ENCODE measurements around the gene LSG1. TPM values are rescaled to one million over a fixed set of nuclear protein-coding genes. Genes with fewer than 3 reads are reported as not detected.

The LSG1 gene
- total and polyA plus RNA-seq, 2 donors, result 21.7 to 29.5 TPM

DNA sequence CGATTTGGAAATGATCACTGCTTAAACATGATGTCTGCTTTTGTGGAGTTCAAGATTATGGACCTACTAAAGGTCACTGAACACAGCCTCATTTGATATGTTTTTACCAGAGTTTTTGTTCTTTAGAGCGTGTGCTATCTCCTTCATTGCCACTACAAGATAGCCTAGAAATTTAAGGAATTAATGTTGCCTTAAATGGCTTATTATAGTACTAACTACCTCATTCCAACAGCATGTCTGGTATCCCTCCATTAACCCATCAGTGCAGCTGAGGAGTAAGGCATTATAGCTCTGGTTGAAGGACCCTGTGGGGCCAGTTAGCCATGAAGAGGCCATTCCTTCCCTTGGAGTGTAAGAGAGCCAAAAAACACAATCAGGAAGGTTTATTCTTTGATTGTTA, 11.4 kb upstream of the LSG1 start:
- no peak overlapping the region for H3K27ac ChIP-seq (ENCODE audit: low read depth in 1 of 2, low read length in 1 of 2)
- DNase-seq (ENCODE audit: low read depth in 6 of 9, low spot score in 9 of 9), result no peak
- peaks cover 39 to 50% of the 10 kb centered on the region in 2 donors for H3K27me3 ChIP-seq (ENCODE audit: control insufficient read depth in 2 of 2, insufficient read depth in 1 of 2, low read length in 1 of 2)
- peaks cover 10 to 38% of the 10 kb centered on the region in 2 donors for H3K4me1 ChIP-seq (ENCODE audit: control insufficient read depth in 2 of 2, insufficient read depth in 2 of 2, low read length in 2 of 2)
- no peak overlapping the region for H3K4me3 ChIP-seq (ENCODE audit: low read length in 2 of 2)
- H3K9me3 ChIP-seq (ENCODE audit: control insufficient read depth in 2 of 2, insufficient read depth in 1 of 2, low read length in 1 of 2), result peaks cover 0 to 8% of the 10 kb centered on the region in 2 donors
- H3K36me3 ChIP-seq (ENCODE audit: control insufficient read depth in 2 of 2, insufficient read depth in 2 of 2, low read length in 1 of 2), result no peaks in the 10 kb centered on the region
- 98% methylated on average over 2 of the region's 2 CpGs for WGBS

DNA sequence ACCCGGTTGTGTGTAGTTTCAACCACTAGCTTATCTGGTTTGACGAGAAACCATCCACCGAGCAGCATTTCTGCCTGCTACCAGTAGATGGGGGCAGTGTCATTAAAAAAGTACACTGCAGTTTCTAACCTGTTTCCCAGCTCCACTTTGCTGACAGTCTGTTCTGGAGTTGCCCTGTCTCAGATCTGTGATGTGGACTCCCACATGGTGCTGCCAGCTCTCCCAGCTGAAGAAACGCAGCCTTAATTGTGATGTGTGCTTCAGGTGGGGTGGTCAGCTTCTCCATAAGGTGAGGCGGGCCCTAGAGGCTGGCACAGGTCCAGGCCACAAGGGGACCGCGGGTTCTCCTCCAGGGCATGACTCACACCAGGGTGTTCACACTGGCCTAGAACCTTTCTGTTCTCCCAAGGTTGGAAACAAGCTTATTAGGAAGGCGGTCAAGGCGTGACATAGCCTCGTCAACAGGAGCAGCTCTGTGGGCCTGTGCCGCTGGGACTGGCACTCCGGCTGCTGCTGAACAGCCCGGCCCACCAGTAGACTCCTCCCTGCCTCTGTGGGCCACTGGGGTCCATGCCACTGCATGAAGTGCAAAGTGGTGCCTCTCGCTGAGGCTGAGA, 10.8 kb upstream of the LSG1 start:
- Histone ChIP-seq H3K36me3 (ENCODE audit: control insufficient read depth in 2 of 2, insufficient read depth in 2 of 2, low read length in 1 of 2) (no peaks in the 10 kb centered on the region), H3K4me1 (ENCODE audit: control insufficient read depth in 2 of 2, insufficient read depth in 2 of 2, low read length in 2 of 2) (peaks cover 10 to 32% of the 10 kb centered on the region in 2 donors), H3K4me3 (ENCODE audit: low read length in 2 of 2) (no peak overlapping the region), H3K27me3 (ENCODE audit: control insufficient read depth in 2 of 2, insufficient read depth in 1 of 2, low read length in 1 of 2) (peaks cover 35 to 44% of the 10 kb centered on the region in 2 donors), H3K9me3 (ENCODE audit: control insufficient read depth in 2 of 2, insufficient read depth in 1 of 2, low read length in 1 of 2) (peaks cover 0 to 8% of the 10 kb centered on the region in 2 donors), H3K27ac (ENCODE audit: low read depth in 1 of 2, low read length in 1 of 2) (no peak overlapping the region)
- WGBS, result 58% methylated on average over 14 of the region's 14 CpGs
- peak in 7 of 9 donors; percentile 53 to 81 (median 67) for DNase-seq (ENCODE audit: low read depth in 6 of 9, low spot score in 9 of 9)

GRCh38 chr3:194682189-194682693, 10.2 kb upstream of the LSG1 start:
- DNase-seq (ENCODE audit: low read depth in 6 of 9, low spot score in 9 of 9), result no peak
- H3K27ac ChIP-seq (ENCODE audit: low read depth in 1 of 2, low read length in 1 of 2), result no peak overlapping the region
- H3K27me3 ChIP-seq (ENCODE audit: control insufficient read depth in 2 of 2, insufficient read depth in 1 of 2, low read length in 1 of 2), result peaks cover 30 to 39% of the 10 kb centered on the region in 2 donors
- no peaks in the 10 kb centered on the region for H3K36me3 ChIP-seq (ENCODE audit: control insufficient read depth in 2 of 2, insufficient read depth in 2 of 2, low read length in 1 of 2)
- H3K4me1 ChIP-seq (ENCODE audit: control insufficient read depth in 2 of 2, insufficient read depth in 2 of 2, low read length in 2 of 2), result peaks cover 6 to 26% of the 10 kb centered on the region in 2 donors
- no peak overlapping the region for H3K4me3 ChIP-seq (ENCODE audit: low read length in 2 of 2)
- peaks cover 0 to 5% of the 10 kb centered on the region in 2 donors for H3K9me3 ChIP-seq (ENCODE audit: control insufficient read depth in 2 of 2, insufficient read depth in 1 of 2, low read length in 1 of 2)
- 46% methylated on average over 4 of the region's 4 CpGs for WGBS

- H3K27me3 ChIP-seq (ENCODE audit: control insufficient read depth in 2 of 2, insufficient read depth in 1 of 2, low read length in 1 of 2), result peaks cover 18 to 27% of the 10 kb centered on the region in 2 donors
- H3K36me3 ChIP-seq (ENCODE audit: control insufficient read depth in 2 of 2, insufficient read depth in 2 of 2, low read length in 1 of 2), result no peaks in the 10 kb centered on the region
- 95% methylated on average over 11 of the region's 11 CpGs for WGBS
- H3K9me3 ChIP-seq (ENCODE audit: control insufficient read depth in 2 of 2, insufficient read depth in 1 of 2, low read length in 1 of 2), result no peaks in the 10 kb centered on the region
- peaks cover 0 to 16% of the 10 kb centered on the region in 2 donors for H3K4me1 ChIP-seq (ENCODE audit: control insufficient read depth in 2 of 2, insufficient read depth in 2 of 2, low read length in 2 of 2)
- H3K4me3 ChIP-seq (ENCODE audit: low read length in 2 of 2), result no peak overlapping the region
- no peak for DNase-seq (ENCODE audit: low read depth in 6 of 9, low spot score in 9 of 9)
- no peak overlapping the region for H3K27ac ChIP-seq (ENCODE audit: low read depth in 1 of 2, low read length in 1 of 2)
These were observed 9.1 kb upstream of the LSG1 start for GRCh38 chr3:194680888-194681615.

DNA sequence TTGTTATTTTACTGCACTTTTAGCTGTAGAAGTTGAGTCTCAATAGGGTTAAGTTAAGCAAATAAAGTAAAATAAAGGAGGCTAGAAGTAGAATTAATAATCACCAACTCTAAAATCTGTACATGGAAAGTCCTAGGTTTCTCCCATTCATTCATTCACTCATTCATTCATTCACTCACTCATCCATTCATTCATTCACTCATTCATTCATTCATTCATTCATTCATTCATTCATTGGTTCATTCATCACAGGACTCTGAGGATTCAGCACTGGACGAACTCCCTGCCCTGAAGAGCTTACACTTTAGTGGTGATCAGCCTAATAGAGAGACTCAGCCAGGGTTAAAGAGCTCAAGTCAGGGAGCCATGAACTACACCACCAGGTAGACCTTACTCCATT, 4.5 kb upstream of the LSG1 start:
- DNase-seq (ENCODE audit: low read depth in 6 of 9, low spot score in 9 of 9), result no peak

DNA sequence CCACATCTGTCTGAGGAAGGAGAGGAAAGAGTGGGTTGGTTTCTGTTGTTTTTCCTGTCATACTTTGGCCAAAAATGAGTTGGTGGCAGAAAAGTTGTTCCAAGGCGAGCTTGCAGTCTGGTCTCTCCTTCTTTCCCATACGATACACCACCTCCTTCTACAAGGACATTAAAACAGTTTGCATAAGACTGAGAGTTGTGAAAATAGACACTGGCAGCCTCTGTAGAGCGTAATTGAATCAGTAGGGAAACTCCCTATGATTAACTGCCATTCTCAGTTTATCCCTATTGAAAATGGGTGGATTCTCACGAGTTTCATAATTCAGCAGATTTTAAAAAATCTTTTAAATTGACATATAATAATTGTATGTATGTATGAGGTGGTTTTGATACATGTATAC, 3.7 kb upstream of the LSG1 start:
- 91% methylated on average over 4 of the region's 4 CpGs for WGBS
- no peak for DNase-seq (ENCODE audit: low read depth in 6 of 9, low spot score in 9 of 9)
- Histone ChIP-seq H3K4me3 (ENCODE audit: low read length in 2 of 2) (no peak overlapping the region), H3K4me1 (ENCODE audit: control insufficient read depth in 2 of 2, insufficient read depth in 2 of 2, low read length in 2 of 2) (peaks cover 3 to 8% of the 10 kb centered on the region in 2 donors), H3K9me3 (ENCODE audit: control insufficient read depth in 2 of 2, insufficient read depth in 1 of 2, low read length in 1 of 2) (no peaks in the 10 kb centered on the region), H3K27ac (ENCODE audit: low read depth in 1 of 2, low read length in 1 of 2) (no peak overlapping the region), H3K27me3 (ENCODE audit: control insufficient read depth in 2 of 2, insufficient read depth in 1 of 2, low read length in 1 of 2) (peaks cover 4 to 14% of the 10 kb centered on the region in 2 donors), H3K36me3 (ENCODE audit: control insufficient read depth in 2 of 2, insufficient read depth in 2 of 2, low read length in 1 of 2) (no peaks in the 10 kb centered on the region)

More for the DNA sequence above, 4.5 kb upstream of the LSG1 start:
- 94% methylated on average over 1 of the region's 1 CpG for WGBS
- no peak overlapping the region for H3K27ac ChIP-seq (ENCODE audit: low read depth in 1 of 2, low read length in 1 of 2)
- H3K4me1 ChIP-seq (ENCODE audit: control insufficient read depth in 2 of 2, insufficient read depth in 2 of 2, low read length in 2 of 2), result peaks cover 0 to 3% of the 10 kb centered on the region in 2 donors
- H3K9me3 ChIP-seq (ENCODE audit: control insufficient read depth in 2 of 2, insufficient read depth in 1 of 2, low read length in 1 of 2), result no peaks in the 10 kb centered on the region
- H3K36me3 ChIP-seq (ENCODE audit: control insufficient read depth in 2 of 2, insufficient read depth in 2 of 2, low read length in 1 of 2), result no peaks in the 10 kb centered on the region
- H3K4me3 ChIP-seq (ENCODE audit: low read length in 2 of 2), result no peak overlapping the region
- peaks cover 4 to 14% of the 10 kb centered on the region in 2 donors for H3K27me3 ChIP-seq (ENCODE audit: control insufficient read depth in 2 of 2, insufficient read depth in 1 of 2, low read length in 1 of 2)

DNA sequence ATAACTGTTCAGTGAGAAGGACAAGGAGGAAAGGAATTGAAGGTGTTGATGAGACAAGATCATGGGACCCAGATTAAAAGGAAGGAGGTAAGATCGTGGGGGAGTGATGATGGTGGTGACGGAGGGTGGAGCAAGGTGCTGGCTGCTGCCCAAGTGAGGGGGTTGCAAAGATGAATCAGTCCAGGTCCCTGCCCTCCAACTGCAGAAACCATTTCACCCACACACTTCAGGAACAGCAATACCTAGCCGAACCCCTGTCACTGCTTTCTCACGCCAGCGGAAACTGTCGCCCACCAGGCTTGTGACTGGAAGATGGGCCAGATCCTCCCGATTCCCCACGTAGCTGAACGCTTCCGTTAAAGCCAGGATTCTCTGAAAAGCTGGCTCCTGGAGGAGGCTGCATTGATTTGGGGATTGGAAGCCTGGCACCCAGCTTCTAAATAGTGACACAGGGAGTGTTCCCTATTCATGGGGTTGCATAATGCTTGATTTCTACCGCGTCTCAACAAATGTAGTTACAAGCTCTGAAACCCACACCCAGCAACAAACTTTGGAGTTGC, 3.2 kb upstream of the LSG1 start:
- no peaks in the 10 kb centered on the region for H3K36me3 ChIP-seq (ENCODE audit: control insufficient read depth in 2 of 2, insufficient read depth in 2 of 2, low read length in 1 of 2)
- peaks cover 3 to 9% of the 10 kb centered on the region in 2 donors for H3K4me1 ChIP-seq (ENCODE audit: control insufficient read depth in 2 of 2, insufficient read depth in 2 of 2, low read length in 2 of 2)
- no peak overlapping the region for H3K27ac ChIP-seq (ENCODE audit: low read depth in 1 of 2, low read length in 1 of 2)
- peaks cover 4 to 14% of the 10 kb centered on the region in 2 donors for H3K27me3 ChIP-seq (ENCODE audit: control insufficient read depth in 2 of 2, insufficient read depth in 1 of 2, low read length in 1 of 2)
- WGBS, result 85% methylated on average over 12 of the region's 12 CpGs
- no peak for DNase-seq (ENCODE audit: low read depth in 6 of 9, low spot score in 9 of 9)
- H3K9me3 ChIP-seq (ENCODE audit: control insufficient read depth in 2 of 2, insufficient read depth in 1 of 2, low read length in 1 of 2), result no peaks in the 10 kb centered on the region
- H3K4me3 ChIP-seq (ENCODE audit: low read length in 2 of 2), result no peak overlapping the region

DNA sequence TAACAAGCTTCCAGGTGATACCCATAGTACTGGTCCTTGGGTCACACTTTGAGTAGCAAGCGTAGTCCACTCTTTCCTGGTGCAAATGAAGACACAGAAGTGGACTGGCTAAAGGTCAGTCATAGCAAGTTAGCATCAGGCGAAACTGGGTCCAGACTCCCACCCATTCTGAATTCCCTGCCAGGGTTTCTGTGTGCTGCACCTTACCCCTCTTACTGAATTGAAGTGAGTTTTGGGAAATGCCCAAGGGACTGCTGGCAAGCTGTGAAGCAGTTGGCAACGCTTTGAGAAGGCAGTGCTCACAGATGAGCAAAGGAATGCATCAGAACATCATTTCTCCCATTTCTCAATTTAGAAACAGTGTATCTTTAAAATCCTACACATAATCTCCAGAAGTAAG, 1.8 kb upstream of the LSG1 start:
- 93% methylated on average over 3 of the region's 3 CpGs for WGBS
- H3K4me3 ChIP-seq (ENCODE audit: low read length in 2 of 2), result no peak overlapping the region
- DNase-seq (ENCODE audit: low read depth in 6 of 9, low spot score in 9 of 9), result no peak

DNA sequence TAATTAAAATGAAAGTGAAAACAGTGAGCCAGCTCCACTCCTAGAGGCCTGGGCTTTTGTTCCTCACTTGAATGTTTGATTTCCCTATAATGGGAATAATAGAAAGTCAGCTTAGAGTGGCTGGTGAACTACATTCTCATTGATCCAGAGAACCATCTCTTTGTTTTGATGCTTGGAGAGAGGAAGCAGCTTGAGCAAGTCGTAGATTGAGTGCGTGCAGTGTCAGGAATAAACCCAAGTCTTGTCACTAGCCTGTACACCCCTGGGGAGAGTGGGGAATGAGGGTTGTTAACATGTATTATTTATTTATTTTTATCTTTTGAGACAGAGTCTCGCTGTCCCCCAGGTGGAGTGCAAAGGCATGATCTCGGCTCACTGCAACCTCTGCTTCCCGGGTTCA, 885 bp upstream of the LSG1 start:
- WGBS, result 63% methylated on average over 5 of the region's 5 CpGs
- peaks cover 3 to 9% of the 10 kb centered on the region in 2 donors for H3K4me1 ChIP-seq (ENCODE audit: control insufficient read depth in 2 of 2, insufficient read depth in 2 of 2, low read length in 2 of 2)
- H3K27ac ChIP-seq (ENCODE audit: low read depth in 1 of 2, low read length in 1 of 2), result peak overlapping the region in 1 of 2 donors; percentile 77
- H3K4me3 ChIP-seq (ENCODE audit: low read length in 2 of 2), result peak overlapping the region; percentile 59 to 92
- H3K9me3 ChIP-seq (ENCODE audit: control insufficient read depth in 2 of 2, insufficient read depth in 1 of 2, low read length in 1 of 2), result no peaks in the 10 kb centered on the region
- peaks cover 0 to 6% of the 10 kb centered on the region in 2 donors for H3K36me3 ChIP-seq (ENCODE audit: control insufficient read depth in 2 of 2, insufficient read depth in 2 of 2, low read length in 1 of 2)
- peaks cover 4 to 14% of the 10 kb centered on the region in 2 donors for H3K27me3 ChIP-seq (ENCODE audit: control insufficient read depth in 2 of 2, insufficient read depth in 1 of 2, low read length in 1 of 2)
- no peak for DNase-seq (ENCODE audit: low read depth in 6 of 9, low spot score in 9 of 9)

More for the DNA sequence above, 1.8 kb upstream of the LSG1 start:
- H3K36me3 ChIP-seq (ENCODE audit: control insufficient read depth in 2 of 2, insufficient read depth in 2 of 2, low read length in 1 of 2), result peaks cover 0 to 2% of the 10 kb centered on the region in 2 donors
- peaks cover 3 to 9% of the 10 kb centered on the region in 2 donors for H3K4me1 ChIP-seq (ENCODE audit: control insufficient read depth in 2 of 2, insufficient read depth in 2 of 2, low read length in 2 of 2)
- H3K9me3 ChIP-seq (ENCODE audit: control insufficient read depth in 2 of 2, insufficient read depth in 1 of 2, low read length in 1 of 2), result no peaks in the 10 kb centered on the region
- H3K27ac ChIP-seq (ENCODE audit: low read depth in 1 of 2, low read length in 1 of 2), result no peak overlapping the region
- H3K27me3 ChIP-seq (ENCODE audit: control insufficient read depth in 2 of 2, insufficient read depth in 1 of 2, low read length in 1 of 2), result peaks cover 4 to 14% of the 10 kb centered on the region in 2 donors
